G401 (cell line): ENCODE measurements around the gene TFDP3. TPM values are rescaled to one million over a fixed set of nuclear protein-coding genes. Genes with fewer than 3 reads are reported as not detected.

Experiments used
- DNase-seq: peaks from one replicate; pipeline ENCODE4 v3.0.0-alpha.2; 2015; ENCODE audit warnings: low spot score
- in situ Hi-C: cut with HindIII; loops from 2 replicates; pipeline ENCODE4 v1.10.0; 2016; ENCODE audit warnings: low sequenced_read_pairs, mixed read lengths
- total RNA-seq: library from RNA; depleted of rRNA; stranded (reverse); fragments of >200 nt; shearing (Covaris generic); gene quantifications from 2 replicates; pipeline ENCODE4 v1.2.3, GENCODE V29; 2014; rRNA removed

The TFDP3 gene, protein sequence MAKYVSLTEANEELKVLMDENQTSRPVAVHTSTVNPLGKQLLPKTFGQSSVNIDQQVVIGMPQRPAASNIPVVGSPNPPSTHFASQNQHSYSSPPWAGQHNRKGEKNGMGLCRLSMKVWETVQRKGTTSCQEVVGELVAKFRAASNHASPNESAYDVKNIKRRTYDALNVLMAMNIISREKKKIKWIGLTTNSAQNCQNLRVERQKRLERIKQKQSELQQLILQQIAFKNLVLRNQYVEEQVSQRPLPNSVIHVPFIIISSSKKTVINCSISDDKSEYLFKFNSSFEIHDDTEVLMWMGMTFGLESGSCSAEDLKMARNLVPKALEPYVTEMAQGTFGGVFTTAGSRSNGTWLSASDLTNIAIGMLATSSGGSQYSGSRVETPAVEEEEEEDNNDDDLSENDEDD
- 0.80 TPM in 1 of 2 replicates, not detected in the other for total RNA-seq

DNA sequence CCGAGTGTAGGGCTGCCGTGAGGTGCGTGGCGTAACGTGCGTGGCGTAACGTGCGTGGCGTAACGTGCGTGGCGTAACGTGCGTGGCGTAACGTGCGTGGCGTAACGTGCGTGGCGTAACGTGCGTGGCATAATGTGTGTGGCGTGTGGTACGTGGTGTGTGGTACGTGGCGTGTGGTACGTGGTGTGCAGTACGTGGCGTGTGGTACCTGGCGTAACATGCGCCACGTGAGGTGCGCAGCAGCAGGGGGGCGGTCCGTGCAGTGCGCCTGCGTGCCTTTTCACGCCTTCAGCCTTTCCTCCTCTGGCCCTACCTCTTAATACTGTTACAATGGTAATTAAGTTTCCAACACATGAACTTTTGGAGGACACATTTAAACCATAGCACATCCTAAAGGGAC lies at the start of gene TFDP3:
TFDP3 (minus strand) TSS at position 26 of the 400 bp plus-strand sequence. CDS start 95 bp downstream, outside the sequence.
- no peak for DNase-seq
- in situ Hi-C loops: no loop called here

DNA sequence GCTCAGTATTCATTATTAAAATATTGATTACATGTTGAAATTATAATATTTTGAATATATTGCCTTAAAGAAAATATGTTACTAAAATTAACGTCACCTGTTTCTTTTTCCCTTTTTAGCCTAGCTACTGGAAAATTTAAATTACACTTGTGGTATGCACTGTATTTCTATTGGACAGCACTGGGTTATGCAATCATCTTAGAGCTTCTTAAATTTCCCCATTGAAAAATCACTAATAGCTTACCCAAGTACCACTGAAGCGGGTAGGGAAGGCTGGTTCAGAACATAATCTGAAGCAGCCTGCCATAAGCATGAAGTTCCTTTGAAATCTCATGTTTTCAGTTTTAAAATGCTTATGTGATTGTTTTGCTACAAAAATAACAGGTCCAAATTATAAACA lies 49.5 kb upstream of the TFDP3 start:
- in situ Hi-C loops: no loop called here
- no peak for DNase-seq

DNA sequence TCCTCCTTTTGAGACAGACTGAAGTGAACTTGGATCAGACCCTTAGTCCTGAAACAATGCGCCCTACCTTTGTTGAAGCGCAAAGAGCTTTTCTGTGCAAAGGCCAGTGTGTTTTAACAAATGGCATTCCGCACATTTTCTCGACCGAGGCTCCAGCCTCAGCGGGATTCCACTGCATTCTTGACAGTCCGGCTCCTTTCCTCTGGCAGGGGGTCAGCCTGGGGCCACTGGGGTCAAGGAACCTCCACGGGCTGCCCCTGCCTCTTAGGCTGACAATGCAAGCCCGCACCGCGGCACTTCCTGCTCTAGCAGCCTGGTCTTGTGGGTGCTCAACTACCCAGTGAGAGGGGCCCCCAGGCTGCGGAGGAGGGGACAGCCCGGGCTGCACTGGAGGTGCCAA lies 47.2 kb upstream of the TFDP3 start:
- in situ Hi-C loops: no loop called here

GRCh38 chrX:133258481-133258880 lies 40.3 kb upstream of the TFDP3 start:
- no peak for DNase-seq
- in situ Hi-C loops: no loop called here

More for the DNA sequence above, 47.2 kb upstream of the TFDP3 start:
- DNase-seq: peak; percentile 50

DNA sequence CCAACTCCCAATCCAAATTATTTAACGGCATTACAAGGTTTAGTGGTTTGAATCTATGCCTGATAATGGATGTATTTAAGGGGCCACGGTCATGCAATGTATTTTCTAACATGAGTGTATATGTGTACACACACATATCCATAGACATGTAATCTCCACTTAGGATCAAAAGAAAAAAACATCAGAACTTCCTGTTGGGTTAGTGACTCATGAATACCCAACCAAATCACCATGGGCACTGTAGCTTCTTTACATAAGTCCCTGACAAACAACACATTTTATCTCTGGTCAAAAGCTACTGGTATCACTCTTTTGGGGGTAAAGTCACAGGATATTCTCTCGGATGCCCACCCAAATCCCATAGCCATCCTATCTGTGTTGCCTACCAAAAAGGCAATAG lies 36.5 kb upstream of the TFDP3 start:
- no peak for DNase-seq
- in situ Hi-C loops: no loop called here

GRCh38 chrX:133251204-133251603 lies 33.0 kb upstream of the TFDP3 start:
- in situ Hi-C loops: no loop called here
- DNase-seq: no peak

GRCh38 chrX:133250184-133251100 lies 32.3 kb upstream of the TFDP3 start:
- DNase-seq: no peak
- in situ Hi-C loops: no loop called here

DNA sequence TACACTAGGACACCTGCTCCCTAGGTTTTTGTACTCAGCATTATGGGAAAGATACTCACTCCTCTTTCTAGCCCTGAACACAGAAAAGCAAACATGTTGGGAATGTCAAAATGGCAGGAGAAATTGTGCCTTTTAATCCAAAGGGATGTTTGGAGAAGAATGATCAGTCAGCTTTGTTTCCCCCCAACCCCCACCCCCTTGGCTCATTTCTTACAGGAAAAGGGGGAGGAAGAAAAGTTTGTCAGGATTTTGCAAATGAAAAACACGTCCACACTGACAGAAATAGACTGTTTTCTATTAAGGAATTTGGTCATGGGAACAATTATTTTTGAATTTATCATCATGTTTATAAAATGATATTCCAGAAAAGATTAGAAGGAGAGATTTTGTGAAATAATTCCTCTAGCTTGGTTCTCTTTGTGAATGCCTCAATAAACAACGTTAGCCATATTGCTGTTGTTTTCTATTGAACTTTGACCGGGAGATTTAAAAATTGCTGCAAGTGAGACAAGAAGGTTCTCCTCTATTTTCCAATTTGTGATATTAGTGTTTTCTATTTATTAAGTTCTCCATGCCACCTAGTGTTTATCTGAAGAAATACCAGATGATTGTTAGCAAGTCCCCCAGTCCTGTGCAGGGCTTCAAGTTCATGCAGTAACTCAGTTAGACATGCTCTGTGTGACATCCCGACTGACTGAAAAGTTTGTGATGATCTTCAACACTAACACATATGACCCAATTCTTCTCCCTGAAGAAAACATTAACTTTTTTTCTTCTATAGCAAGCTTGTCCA lies 31.3 kb upstream of the TFDP3 start:
- in situ Hi-C loops: no loop called here
- DNase-seq: no peak

- in situ Hi-C loops: no loop called here
- no peak for DNase-seq
These were observed 30.0 kb upstream of the TFDP3 start for GRCh38 chrX:133248177-133248576.

DNA sequence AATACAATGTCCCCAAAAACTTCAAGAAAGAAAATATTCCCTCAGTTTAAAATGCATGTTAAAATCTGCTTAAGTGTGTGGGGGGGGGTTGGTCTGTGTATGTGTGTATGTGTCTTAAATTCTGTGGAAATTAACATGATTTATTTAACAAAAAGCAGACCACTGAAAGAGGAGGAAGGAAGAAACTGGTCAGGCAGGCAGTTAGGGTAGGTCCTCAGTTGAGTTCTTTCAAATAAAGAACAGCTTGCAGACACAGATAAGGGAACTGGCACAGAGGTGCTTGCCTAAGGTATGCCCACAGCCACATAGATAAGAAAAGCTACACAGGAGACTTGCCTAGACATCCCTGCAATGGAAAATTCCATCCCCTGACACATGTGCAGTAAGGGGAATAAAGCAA lies 28.8 kb upstream of the TFDP3 start:
- no peak for DNase-seq
- in situ Hi-C loops: no loop called here

DNA sequence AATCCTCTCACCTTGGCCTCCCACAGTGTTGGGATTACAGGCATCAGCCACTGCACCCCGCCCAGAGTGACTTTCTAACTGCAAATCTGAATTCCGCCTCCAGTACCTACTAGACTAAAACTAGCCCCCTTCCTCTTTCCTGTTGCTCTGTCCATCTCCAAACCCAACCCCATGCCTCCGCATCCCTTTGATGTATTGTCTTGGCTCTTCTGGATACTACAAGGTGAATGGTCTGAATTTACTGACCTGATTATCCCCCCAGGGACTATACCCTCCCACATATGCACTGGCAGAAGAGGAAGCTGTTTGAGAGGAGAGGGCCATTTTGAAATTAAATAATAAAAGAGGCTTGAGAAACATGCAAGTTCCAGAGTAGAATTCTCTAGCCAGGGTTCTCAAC lies 17.7 kb upstream of the TFDP3 start:
- in situ Hi-C loops: no loop called here
- no peak for DNase-seq

DNA sequence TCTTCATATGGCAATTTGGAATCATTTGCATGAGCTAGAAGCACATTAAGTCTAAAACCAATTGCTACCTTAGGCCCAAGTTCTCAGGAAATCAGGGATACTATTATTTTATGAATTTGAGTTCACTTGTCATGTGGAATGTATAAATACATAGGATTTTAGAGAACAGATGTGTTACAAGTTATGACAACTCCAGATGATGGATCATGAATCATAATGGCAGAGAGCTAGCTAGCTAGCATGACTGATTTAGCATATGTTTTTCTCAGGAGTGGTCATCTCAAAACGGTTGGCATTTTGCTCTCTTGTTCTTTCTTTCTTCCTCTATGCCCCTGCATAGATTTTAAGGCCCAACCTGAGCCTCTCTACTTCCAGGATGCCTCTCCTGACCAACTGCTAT lies 14.2 kb upstream of the TFDP3 start:
- in situ Hi-C loops: no loop called here
- DNase-seq: no peak

- DNase-seq: no peak
- in situ Hi-C loops: no loop called here
These were observed 11.2 kb upstream of the TFDP3 start for GRCh38 chrX:133229361-133229760.

- peak; percentile 24 for DNase-seq
- in situ Hi-C loops: no loop called here
These were observed 2.4 kb downstream of the TFDP3 start for GRCh38 chrX:133215747-133216146.

DNA sequence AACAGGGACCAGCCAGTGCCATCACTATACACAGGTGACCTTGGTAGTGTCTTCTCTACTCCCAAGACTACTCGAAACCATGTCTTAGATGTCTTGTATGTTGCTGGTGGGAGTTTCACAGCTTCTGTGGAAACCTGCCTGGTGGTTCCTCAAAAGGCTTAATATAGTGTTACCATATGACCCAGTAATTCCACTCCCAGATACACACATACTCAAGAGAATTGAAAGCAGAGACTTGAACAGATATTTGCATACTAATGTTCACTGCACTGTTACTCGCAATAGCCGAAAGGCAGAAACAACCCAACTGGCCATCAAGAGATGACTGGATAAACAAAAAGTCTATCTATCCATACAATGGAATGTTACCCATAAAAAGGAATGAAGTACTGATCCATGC lies 3.1 kb downstream of the TFDP3 start:
- in situ Hi-C loops: no loop called here
- DNase-seq: no peak

GRCh38 chrX:133214301-133214700 lies 3.9 kb downstream of the TFDP3 start:
- in situ Hi-C loops: no loop called here
- DNase-seq: no peak

- in situ Hi-C loops: no loop called here
- no peak for DNase-seq
These were observed 5.0 kb downstream of the TFDP3 start for GRCh38 chrX:133213117-133213516.

- DNase-seq: no peak
- in situ Hi-C loops: no loop called here
These were observed 10.4 kb downstream of the TFDP3 start for GRCh38 chrX:133207751-133208150.

- in situ Hi-C loops: no loop called here
- DNase-seq: no peak
These were observed 26.5 kb downstream of the TFDP3 start for GRCh38 chrX:133191739-133192039.
